CD4-positive, alpha-beta T cell treated with Interleukin-6 for 4 hours (primary cell): Measurements from ENCODE around the gene TMEM167B.

ENCODE experiments used
- DNase-seq: peaks from one replicate; pipeline ENCODE4 v3.0.0-alpha.2; 2020; ENCODE audit warnings: mixed read lengths

TMEM167B gene

DNA sequence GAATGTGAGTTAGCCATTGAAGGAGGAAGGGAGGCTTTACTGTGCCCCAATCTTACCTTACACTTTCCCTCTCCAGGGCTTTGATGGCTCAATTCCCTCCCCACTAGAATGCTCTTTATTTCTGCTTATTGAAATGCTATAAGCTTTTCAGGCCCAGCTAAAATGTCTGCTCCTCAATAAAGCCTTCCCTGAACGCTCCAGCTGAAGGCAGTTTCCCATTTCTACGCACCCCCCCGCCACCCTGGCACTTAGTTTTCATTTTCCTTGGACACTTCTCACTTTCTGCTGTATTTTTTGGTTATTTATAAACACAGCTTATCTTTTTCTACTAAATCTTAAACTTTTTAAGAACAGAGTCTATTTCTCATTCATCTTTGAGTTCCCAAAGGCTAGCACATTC is 7.1 kb upstream of the TMEM167B start:
- DNase-seq: no peak

GRCh38 chr1:109083923-109084322 is 6.6 kb upstream of the TMEM167B start:
- no peak for DNase-seq

GRCh38 chr1:109084563-109085517 is 5.7 kb upstream of the TMEM167B start:
- DNase-seq: no peak

- DNase-seq: peak; percentile 30
Observed at GRCh38 chr1:109089242-109090015, 1.1 kb upstream of the TMEM167B start.

DNA sequence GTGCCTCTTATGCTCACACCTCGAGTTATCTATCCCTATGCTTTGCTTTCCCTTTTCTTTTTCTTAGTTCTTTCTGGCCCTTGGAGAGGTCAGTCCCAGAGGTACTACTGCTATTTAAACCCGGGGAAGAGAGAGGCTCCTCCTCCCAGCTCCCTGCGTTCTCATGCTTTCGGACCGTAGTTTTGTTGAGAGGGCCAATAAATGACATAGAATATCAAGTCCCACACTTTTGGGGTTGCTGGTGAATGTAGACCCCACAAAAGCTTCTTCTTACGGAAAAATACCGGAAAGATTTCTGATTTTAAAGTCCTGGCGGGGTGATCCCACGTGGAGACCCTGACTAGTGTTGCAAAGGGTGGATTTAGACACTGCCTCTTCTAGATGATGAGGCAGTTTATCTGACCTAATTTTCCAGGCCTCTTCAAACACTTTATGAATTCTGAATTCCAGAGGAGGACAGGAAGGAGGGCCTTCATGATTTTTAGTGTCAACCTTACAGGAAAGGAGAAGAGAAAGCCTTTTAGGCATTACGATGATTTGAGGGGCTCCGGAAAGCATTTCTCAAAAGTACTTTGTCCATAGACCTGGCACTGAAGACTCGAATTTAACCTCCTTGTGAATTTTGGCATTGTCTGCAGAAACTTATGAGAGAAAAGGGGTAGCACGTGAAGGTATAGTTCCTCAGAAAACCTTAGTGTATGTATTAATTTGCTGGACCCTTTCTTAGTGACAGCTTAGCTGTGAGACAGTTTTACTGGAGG is 694 bp downstream of the TMEM167B start:
- DNase-seq: no peak

- no peak for DNase-seq
Observed at GRCh38 chr1:109091839-109092193, 1.3 kb downstream of the TMEM167B start.

DNA sequence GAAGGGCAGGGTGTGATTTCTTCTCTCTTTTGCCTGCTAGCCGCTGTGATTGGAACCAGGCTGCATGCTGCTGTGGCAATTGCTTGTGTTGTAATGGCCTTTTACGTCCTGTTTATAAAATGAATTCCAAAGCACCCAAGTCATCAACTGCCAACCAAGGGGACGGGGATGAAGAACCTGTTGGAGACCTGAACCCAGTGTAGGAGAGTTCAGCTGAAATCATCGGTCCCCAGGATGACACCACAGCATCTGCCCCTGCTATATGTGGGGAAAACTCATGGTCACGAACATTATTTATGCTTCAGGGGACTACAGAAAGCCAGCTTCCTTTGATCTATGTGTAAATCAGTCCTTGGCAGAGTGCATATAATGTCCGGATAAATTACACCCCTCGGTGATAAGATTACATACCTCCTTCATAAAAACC is 3.8 kb downstream of the TMEM167B start:
- DNase-seq: no peak

DNA sequence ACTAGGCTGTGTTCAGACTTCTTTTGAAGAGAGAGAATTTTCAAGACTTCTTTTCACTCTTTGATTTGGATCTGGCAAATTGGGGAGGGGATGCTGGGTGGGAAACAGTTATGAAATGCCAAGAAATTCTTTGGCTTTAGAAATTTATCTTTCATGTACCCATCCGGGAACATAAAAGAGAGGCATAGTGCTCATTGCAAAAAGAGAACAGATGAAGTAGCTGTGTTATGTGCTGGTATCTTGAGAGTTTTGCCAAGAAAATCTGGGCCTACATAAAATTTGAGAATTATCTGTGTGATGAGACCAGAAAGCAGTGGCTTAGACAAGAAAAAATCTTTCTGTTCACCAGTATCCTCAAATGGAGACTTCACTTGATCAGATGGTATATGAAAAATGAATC is 4.3 kb downstream of the TMEM167B start:
- DNase-seq: no peak

DNA sequence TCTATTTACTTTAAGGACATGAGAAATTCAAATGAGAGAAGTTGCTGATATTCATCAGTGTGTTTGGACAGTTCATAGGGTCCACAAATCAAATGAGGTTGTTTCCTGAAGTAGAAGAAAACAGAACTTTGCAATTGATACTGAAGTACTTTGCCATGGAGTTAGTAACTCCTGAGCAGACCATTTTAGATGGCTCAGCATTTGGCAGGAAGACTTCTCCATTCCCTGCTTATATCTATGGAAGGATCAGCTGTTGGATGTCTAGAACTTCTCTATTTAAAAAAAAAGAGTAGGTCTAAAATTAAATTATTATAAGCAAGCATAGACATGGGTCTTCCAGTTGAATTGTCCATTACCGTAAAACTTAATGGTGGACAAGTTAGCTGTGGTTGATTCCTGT is 5.1 kb downstream of the TMEM167B start:
- no peak for DNase-seq

DNA sequence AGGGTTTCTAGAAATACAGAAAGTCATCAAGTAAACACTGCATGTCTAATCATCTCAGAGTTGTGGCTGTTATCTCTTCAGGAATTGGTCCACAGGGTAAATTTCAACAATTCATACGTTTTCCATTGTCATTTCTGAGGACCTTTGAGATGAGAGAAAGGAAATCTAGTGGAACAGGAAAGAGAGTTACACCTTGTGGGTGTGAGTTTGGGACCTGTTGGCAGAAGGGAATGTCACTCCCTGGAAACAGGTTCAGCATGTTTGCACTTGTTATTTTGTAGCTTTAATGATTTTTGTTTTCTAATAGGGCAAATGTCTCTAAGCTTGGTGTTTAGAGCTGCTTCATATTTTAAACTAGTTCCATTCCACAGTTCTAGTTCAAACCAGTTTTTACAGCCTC is 5.6 kb downstream of the TMEM167B start:
- no peak for DNase-seq

DNA sequence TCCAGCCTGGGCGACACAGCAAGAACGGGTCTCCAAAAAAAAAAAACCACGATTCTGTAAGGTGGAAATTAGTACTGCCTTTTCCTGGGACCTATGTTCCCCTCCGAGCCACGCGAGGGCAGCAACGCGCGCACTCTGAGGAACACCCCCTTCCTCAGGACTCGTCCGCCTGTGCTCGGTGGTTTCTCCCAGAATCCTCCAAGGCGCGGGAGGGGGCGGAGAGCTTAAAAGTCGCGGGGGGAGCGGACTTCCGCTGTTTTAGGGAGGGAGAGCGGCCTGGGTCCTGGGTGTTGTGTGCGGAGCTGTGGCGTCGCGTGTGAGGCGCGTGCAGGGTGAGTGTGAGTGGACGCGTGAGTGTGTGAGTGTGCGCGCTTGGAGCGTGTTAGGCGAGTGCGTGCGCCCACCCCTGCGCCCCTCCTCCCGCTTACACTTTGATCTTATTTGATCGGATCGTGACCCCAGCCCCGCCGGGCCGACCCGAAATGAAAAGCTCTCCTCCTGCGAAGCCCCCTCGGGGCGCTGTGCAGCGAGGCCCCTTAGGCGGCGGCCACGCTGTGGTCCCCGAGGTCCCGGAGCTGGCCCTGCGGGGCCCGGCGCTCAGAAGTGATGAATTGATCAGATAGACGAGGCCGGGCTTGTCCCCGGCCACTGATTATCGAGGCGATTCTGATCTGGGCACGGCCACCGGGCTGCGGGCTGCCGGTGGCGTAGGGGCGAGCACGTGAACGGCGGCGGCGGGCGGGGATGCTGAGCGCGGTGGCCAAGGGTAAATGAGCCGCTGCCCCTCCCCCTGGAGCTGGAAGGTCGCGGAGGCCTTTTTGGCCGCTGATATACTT is 9.6 kb downstream of the TMEM167B start:
- DNase-seq: peak; percentile 98

GRCh38 chr1:109104364-109105151 is 14.0 kb downstream of the TMEM167B start:
- DNase-seq: no peak

GRCh38 chr1:109105881-109106280 is 15.3 kb downstream of the TMEM167B start:
- no peak for DNase-seq

DNA sequence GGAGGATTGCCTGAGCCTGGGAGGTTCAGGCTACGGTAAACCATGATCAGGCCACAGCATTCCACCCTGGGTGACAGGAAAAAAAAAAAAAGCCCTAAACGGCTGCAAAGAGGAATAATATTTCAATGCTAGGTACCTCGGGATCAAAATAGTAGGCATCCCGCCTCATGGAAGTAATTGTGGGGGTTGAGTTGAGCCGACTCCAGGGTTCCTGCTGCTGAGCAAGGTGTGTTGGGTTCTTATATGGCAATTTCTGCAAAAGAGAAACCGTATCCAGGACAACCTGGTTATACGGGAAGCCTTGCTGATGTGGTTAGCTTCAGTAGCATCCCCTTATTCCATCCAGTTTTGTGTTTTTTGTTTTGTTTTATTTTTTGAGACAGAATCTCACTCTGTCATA is 17.2 kb downstream of the TMEM167B start:
- no peak for DNase-seq

DNA sequence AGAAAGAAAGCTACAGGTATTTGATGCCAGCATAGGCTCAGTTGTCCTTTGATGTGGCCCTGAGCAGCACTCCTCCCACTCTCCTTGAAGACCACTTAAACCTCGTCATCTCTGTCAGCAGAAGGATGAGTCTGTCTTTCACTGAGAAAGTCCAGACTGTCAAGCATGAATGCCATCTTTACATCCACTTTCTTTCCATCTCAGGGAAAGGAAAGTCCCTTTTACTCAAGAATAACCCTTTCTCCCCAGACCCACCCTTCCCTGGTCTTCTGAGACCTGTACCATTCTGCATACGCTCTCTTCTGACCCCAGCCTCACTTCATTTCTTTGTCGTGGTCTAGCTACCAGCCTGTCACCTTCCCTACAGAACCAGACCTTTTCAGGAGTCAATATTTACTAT is 19.3 kb downstream of the TMEM167B start:
- DNase-seq: no peak

DNA sequence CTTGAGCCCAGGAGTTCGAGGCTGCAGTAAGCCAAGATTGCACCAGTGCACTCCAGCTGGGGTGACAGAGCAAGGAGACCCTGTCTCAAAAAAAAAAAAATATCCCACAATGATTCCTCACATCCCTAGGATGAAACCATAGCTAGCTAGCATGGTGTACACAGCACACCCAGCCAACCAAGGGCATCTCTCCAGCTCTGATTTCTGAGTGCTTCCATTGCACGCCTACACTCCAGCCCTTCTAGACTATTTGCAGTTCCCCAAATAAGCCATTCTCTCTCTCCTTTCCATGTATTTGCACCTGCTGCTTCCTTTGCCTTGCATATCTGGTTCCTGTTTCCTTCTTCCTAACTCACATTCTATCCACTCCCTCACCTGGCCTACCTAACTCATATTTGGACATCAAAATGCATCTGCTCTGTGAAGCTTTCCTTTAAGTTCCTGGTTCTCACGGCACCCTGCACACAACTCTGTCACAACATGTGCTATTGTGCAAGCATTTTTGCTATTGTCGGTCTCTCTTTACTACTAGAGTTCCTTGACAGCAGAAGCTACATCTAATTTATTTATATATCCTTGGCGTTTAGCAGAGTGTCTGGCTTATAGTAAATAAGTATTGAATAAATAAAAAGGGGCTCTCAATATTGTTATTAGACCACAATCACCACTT is 21.0 kb downstream of the TMEM167B start:
- DNase-seq: no peak

DNA sequence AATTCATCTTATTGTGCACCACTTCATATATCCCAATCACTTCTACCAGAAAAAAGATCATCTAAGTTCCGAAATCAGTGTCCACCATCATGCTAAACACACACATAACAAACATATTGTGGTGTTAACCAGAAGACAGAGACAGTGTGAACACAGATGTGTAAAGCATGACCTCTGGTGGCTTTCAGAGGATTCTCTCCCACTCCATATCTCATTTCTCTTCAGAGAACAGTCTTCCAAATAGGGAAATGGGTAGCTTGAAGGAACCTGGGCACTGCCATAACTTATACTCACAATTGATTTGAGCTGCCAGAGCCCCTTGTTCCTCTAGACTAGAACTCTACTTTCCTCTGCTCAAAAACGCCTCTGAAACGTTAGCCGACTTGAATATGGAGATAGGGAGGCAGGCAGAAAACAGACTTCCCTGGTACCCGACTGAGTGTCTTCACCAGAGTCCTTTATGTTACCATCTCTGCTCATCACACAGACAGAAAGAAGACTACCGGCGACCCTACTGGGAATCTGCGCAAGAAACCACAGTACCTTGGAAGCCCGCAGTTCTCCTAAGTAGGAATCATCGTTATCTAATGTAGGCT is 21.6 kb downstream of the TMEM167B start:
- no peak for DNase-seq

DNA sequence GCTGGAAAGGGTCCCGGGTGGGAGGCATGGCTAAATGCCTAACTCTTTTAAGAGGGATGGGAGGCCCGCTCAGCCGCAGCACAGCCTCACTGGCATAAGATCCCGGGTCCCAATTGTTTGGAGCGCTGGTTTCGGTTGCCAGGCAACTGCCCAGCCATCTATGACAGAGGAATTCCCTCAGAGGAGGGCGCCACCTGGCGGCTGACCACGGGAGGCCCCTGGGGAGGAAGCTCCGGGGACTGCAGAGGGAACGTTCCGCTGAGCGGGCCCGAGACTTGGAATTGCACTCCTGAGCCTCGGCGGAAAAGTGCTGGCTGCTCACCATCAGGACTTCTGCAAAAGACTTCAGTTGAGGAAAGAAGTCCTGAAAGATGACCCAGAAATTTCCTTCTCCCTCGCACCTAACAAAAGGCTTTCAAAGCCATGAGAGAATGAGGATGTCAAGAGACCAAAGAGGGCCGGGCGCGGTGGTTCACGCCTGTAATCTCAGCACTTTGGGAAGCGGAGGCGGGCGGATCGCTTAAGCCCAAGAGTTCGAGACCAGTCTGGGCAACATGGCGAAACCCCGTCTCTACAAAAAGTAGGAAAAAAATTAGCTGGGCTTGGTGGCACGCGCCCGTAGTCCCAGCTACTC is 22.2 kb downstream of the TMEM167B start:
- DNase-seq: peak; percentile 93

- DNase-seq: peak; percentile 94
Observed at GRCh38 chr1:109113590-109114341, 23.2 kb downstream of the TMEM167B start, which contains the start of gene ELAPOR1. ELAPOR1 (plus strand) TSS chr1:109114115; CDS start chr1:109114184, 69 bp downstream.
